ENCODE data around the gene CBLC. TPM values are rescaled to one million over a fixed set of nuclear protein-coding genes. Genes with fewer than 3 reads are reported as not detected.

CBLC gene
- total and polyA plus RNA-seq, 2 of the 4 experiments (the other 2 are of a cell fraction) = not detected

DNA sequence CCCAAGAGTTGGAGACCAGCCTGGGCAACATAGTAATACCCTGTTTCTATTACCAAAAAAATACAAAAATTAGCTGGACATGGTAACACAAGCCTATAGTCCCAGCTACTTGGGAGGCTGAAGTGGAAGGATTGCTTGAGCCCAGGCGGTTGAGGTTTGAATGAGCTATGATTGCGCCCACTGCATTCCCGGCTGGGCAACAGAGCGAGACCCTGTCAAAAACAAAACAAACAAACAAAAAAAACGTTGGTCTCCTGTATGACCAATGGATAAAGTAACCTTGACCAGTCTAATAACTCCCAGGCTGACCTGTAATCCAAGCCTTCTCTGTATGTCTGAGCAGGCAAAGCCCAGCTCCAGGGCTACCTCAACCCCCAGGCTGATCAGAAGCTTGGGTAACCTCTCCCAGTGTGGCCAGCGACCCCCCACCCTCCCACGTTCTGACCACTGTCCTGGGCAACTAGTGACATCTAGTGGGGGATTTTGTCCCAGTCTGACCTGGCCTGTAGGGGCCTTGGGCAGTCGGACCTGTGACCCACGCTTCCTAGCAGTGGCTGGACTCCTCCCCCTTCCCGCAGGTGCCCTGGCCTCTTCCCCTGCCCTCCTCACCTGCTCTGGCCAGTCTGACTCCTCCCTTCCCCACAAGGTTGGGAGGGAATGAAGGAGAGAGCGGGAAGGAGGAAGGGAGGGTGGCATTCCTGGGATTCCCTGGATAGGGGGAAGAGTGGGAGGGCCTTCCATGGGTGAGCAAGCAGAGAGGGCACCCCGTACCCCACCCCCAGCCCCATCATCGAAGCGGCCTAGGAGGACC is 30.2 kb downstream of the CBLC start:
- peak overlapping the region; percentile 95; the same call in 1 of the 2 replicates for H3K4me2 ChIP-seq (ENCODE audit: low read depth, low read length)
- no peak overlapping the region for H3K56ac ChIP-seq (ENCODE audit: extremely low read depth, insufficient read depth, low read length)
- no CpG with 5 or more reads among the region's 14 CpGs for WGBS, 2 experiments (ENCODE audit: extremely low coverage in 2 of 2, insufficient read length in 1 of 2)
- H3K9ac ChIP-seq (ENCODE audit: low read depth, low read length) = no peak overlapping the region
- no TSS peak for BruUV-seq (replicated peaks)
- no peak overlapping the region for H2BK5ac ChIP-seq (ENCODE audit: low read depth, low read length, poor library complexity, severe bottlenecking)
- H2AFZ ChIP-seq (replicated peaks; ENCODE audit: low read length, poor library complexity) = peak overlapping the region; percentile 89
- peaks cover 15% of the 10 kb centered on the region for H3K4me1 ChIP-seq (ENCODE audit: control insufficient read depth, insufficient read depth, low read length)
- intact Hi-C loops (cut with micrococcal nuclease) = loop anchor here (1.0 to 2.0 kb wide), 2 partner anchors 37 to 237 kb away; no protein-coding TSS in a partner anchor
- peak overlapping the region; percentile 89 for H2AK9ac ChIP-seq (replicated peaks; ENCODE audit: low read depth, low read length, poor library complexity)
- peak overlapping the region; percentile 55; the same call in 1 of the 2 replicates for H4K5ac ChIP-seq (ENCODE audit: low read depth, low read length)
- H2BK120ac ChIP-seq (ENCODE audit: low read depth, low read length) = peak overlapping the region; percentile 80
- H3K4me3 ChIP-seq (ENCODE audit: insufficient read depth, low read depth, low read length) = no peak overlapping the region
- peaks cover 2% of the 10 kb centered on the region; the same call in 1 of the 2 replicates for H3K36me3 ChIP-seq (ENCODE audit: control insufficient read depth, insufficient read depth, low read length)
- peaks cover 6% of the 10 kb centered on the region for H3K9me3 ChIP-seq (ENCODE audit: control insufficient read depth, insufficient read depth, low read length)
- H3K14ac ChIP-seq (replicated peaks; ENCODE audit: low read depth, low read length) = no peak overlapping the region
- dilution Hi-C loops (cut with HindIII; ENCODE audit: low sequenced_read_pairs, unreplicated experiment) = no loop called here
- peaks cover 5% of the 10 kb centered on the region; the same call in 1 of the 2 replicates for H3K27me3 ChIP-seq (ENCODE audit: control insufficient read depth, insufficient read depth, low read length)
- peak overlapping the region; percentile 85 for H3K4ac ChIP-seq (ENCODE audit: low read depth, low read length)
- H3K23ac ChIP-seq (ENCODE audit: low read depth, low read length) = no peak overlapping the region
- H3K18ac ChIP-seq (ENCODE audit: low read depth, low read length) = no peak overlapping the region; the same call in 1 of the 2 replicates
- H2BK20ac ChIP-seq (ENCODE audit: low read depth, low read length) = peak overlapping the region; percentile 63
- ChIA-PET CTCF (interaction anchor here (0.6 to 1.3 kb wide), 5 partner anchors 14 to 131 kb away, joined by 3 to 5 read pairs (median 3); no protein-coding TSS in a partner anchor), POLR2A (ENCODE audit: unreplicated experiment) (no interaction called here)
- H3K27ac ChIP-seq (ENCODE audit: insufficient read depth, low read length) = peak overlapping the region; percentile 53
- H4K91ac ChIP-seq (ENCODE audit: insufficient read depth, low read depth, low read length) = peak overlapping the region; percentile 83
- H2BK15ac ChIP-seq (ENCODE audit: low read depth, low read length) = 0 out of 3 replicates have a peak overlapping the region, but pooled peaks have one; percentile 53
- no peaks in the 10 kb centered on the region for H4K20me1 ChIP-seq (ENCODE audit: insufficient read depth, low read length)
- peak; percentile 63 for ATAC-seq (ENCODE audit: low read depth)
- peak; percentile 34 for DNase-seq
- in situ Hi-C loops (cut with MboI; ENCODE audit: low sequenced_read_pairs) = no loop called here
- peaks cover 5 to 9% of the 10 kb centered on the region in 2 experiments; a peak in 2 of 4 replicates for H3K79me1 ChIP-seq (ENCODE audit: low read depth in 1 of 2, low read length in 2 of 2)
- H3K9me1 ChIP-seq (ENCODE audit: insufficient read depth, low read length) = no peaks in the 10 kb centered on the region
- H4K8ac ChIP-seq (ENCODE audit: low read depth in 2 of 2, low read length in 2 of 2) = peak overlapping the region; percentile 63 to 90; a peak in 3 of 4 replicates
- H2AK5ac ChIP-seq (ENCODE audit: low read depth, low read length) = peak overlapping the region; percentile 91
- TF ChIP-seq MXI1 (IDR thresholded peaks at IDR 0.05; ENCODE audit: borderline replicate concordance, low read depth, low read length) (no peak), POLR2A (IDR thresholded peaks at IDR 0.05; ENCODE audit: low read depth, low read length) (no peak), CHD1 (IDR thresholded peaks at IDR 0.05; ENCODE audit: low read depth, low read length) (no peak), BHLHE40 (IDR thresholded peaks at IDR 0.05; ENCODE audit: low read depth, low read length) (no peak), MAZ (IDR thresholded peaks at IDR 0.05; ENCODE audit: borderline replicate concordance, low read depth, low read length) (peak; percentile 53), MAFK (IDR thresholded peaks at IDR 0.05; ENCODE audit: low read depth, low read length) (no peak), NFE2L2 (IDR thresholded peaks at IDR 0.05; ENCODE audit: low read depth, low read length) (no peak), FOS (IDR thresholded peaks at IDR 0.05; ENCODE audit: low read depth, low read length) (no peak), RFX5 (IDR thresholded peaks at IDR 0.05; ENCODE audit: low read depth, low read length) (no peak), RCOR1 (IDR thresholded peaks at IDR 0.05; ENCODE audit: insufficient replicate concordance, low read length) (no peak), SMC3 (IDR thresholded peaks at IDR 0.05; ENCODE audit: low read depth, low read length) (peak; percentile 31; the same call in 1 of the 2 replicates), CEBPB (IDR thresholded peaks at IDR 0.05; ENCODE audit: low read depth, low read length) (no peak), RAD21 (IDR thresholded peaks at IDR 0.05; ENCODE audit: low read length) (peak; percentile 57)
- TF ChIP-seq, protein P1, sequence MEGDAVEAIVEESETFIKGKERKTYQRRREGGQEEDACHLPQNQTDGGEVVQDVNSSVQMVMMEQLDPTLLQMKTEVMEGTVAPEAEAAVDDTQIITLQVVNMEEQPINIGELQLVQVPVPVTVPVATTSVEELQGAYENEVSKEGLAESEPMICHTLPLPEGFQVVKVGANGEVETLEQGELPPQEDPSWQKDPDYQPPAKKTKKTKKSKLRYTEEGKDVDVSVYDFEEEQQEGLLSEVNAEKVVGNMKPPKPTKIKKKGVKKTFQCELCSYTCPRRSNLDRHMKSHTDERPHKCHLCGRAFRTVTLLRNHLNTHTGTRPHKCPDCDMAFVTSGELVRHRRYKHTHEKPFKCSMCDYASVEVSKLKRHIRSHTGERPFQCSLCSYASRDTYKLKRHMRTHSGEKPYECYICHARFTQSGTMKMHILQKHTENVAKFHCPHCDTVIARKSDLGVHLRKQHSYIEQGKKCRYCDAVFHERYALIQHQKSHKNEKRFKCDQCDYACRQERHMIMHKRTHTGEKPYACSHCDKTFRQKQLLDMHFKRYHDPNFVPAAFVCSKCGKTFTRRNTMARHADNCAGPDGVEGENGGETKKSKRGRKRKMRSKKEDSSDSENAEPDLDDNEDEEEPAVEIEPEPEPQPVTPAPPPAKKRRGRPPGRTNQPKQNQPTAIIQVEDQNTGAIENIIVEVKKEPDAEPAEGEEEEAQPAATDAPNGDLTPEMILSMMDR (conservative IDR thresholded peaks at IDR 0.05; ENCODE audit: low read depth, low read length) = peak; percentile 59
- TF ChIP-seq, protein P2, sequence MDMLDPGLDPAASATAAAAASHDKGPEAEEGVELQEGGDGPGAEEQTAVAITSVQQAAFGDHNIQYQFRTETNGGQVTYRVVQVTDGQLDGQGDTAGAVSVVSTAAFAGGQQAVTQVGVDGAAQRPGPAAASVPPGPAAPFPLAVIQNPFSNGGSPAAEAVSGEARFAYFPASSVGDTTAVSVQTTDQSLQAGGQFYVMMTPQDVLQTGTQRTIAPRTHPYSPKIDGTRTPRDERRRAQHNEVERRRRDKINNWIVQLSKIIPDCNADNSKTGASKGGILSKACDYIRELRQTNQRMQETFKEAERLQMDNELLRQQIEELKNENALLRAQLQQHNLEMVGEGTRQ (IDR thresholded peaks at IDR 0.05; ENCODE audit: low read depth, low read length) = no peak

Measured in IMR-90 (cell line).